ENCODE results near the gene ISX.

The ISX gene

GRCh38 chr22:35128637-35129036 is 62.7 kb downstream of the ISX start:
- ATAC-seq (ENCODE audit: low read depth) (no peak), DNase-seq (ENCODE audit: low spot score) (no peak)
- Histone ChIP-seq H3K4me3 (ENCODE audit: severe bottlenecking) (no peak overlapping the region), H3K4me1 (ENCODE audit: insufficient read depth, poor library complexity, severe bottlenecking) (no peaks in the 10 kb centered on the region), H3K27me3 (ENCODE audit: insufficient read depth, poor library complexity, severe bottlenecking) (no peaks in the 10 kb centered on the region), H3K36me3 (ENCODE audit: low read depth) (no peaks in the 10 kb centered on the region), H3K27ac (ENCODE audit: poor library complexity, severe bottlenecking) (no peak overlapping the region), H3K9me3 (ENCODE audit: severe bottlenecking) (no peaks in the 10 kb centered on the region)
- no peak for TF ChIP-seq CTCF (IDR thresholded peaks at IDR 0.05; ENCODE audit: poor library complexity, severe bottlenecking)

- Histone ChIP-seq H3K4me1 (ENCODE audit: insufficient read depth, poor library complexity, severe bottlenecking) (no peaks in the 10 kb centered on the region), H3K36me3 (ENCODE audit: low read depth) (no peaks in the 10 kb centered on the region), H3K27me3 (ENCODE audit: insufficient read depth, poor library complexity, severe bottlenecking) (no peaks in the 10 kb centered on the region), H3K4me3 (ENCODE audit: severe bottlenecking) (no peak overlapping the region), H3K9me3 (ENCODE audit: severe bottlenecking) (no peaks in the 10 kb centered on the region), H3K27ac (ENCODE audit: poor library complexity, severe bottlenecking) (no peak overlapping the region)
- no peak for ATAC-seq (ENCODE audit: low read depth)
- no peak for TF ChIP-seq CTCF (IDR thresholded peaks at IDR 0.05; ENCODE audit: poor library complexity, severe bottlenecking)
- DNase-seq (ENCODE audit: low spot score), result no peak
Measured at GRCh38 chr22:35131525-35132000, 65.6 kb downstream of the ISX start.

- ATAC-seq (ENCODE audit: low read depth) (no peak), DNase-seq (ENCODE audit: low spot score) (no peak)
- H3K27me3 ChIP-seq (ENCODE audit: insufficient read depth, poor library complexity, severe bottlenecking), result no peaks in the 10 kb centered on the region
- H3K27ac ChIP-seq (ENCODE audit: poor library complexity, severe bottlenecking), result no peak overlapping the region
- TF ChIP-seq CTCF (IDR thresholded peaks at IDR 0.05; ENCODE audit: poor library complexity, severe bottlenecking), result no peak
- H3K4me3 ChIP-seq (ENCODE audit: severe bottlenecking), result no peak overlapping the region
- H3K4me1 ChIP-seq (ENCODE audit: insufficient read depth, poor library complexity, severe bottlenecking), result no peaks in the 10 kb centered on the region
- no peaks in the 10 kb centered on the region for H3K9me3 ChIP-seq (ENCODE audit: severe bottlenecking)
- H3K36me3 ChIP-seq (ENCODE audit: low read depth), result no peaks in the 10 kb centered on the region
Measured at GRCh38 chr22:35132568-35132967, 66.6 kb downstream of the ISX start.

- no peak for ATAC-seq (ENCODE audit: low read depth)
- H3K4me1 ChIP-seq (ENCODE audit: insufficient read depth, poor library complexity, severe bottlenecking), result no peaks in the 10 kb centered on the region
- H3K9me3 ChIP-seq (ENCODE audit: severe bottlenecking), result no peaks in the 10 kb centered on the region
- no peak overlapping the region for H3K27ac ChIP-seq (ENCODE audit: poor library complexity, severe bottlenecking)
- no peak overlapping the region for H3K4me3 ChIP-seq (ENCODE audit: severe bottlenecking)
- no peak for TF ChIP-seq CTCF (IDR thresholded peaks at IDR 0.05; ENCODE audit: poor library complexity, severe bottlenecking)
- no peaks in the 10 kb centered on the region for H3K27me3 ChIP-seq (ENCODE audit: insufficient read depth, poor library complexity, severe bottlenecking)
- DNase-seq (ENCODE audit: low spot score), result no peak
- no peaks in the 10 kb centered on the region for H3K36me3 ChIP-seq (ENCODE audit: low read depth)
Measured at GRCh38 chr22:35133702-35134380, 67.9 kb downstream of the ISX start.

- Histone ChIP-seq H3K27ac (ENCODE audit: poor library complexity, severe bottlenecking) (no peak overlapping the region), H3K27me3 (ENCODE audit: insufficient read depth, poor library complexity, severe bottlenecking) (no peaks in the 10 kb centered on the region), H3K4me1 (ENCODE audit: insufficient read depth, poor library complexity, severe bottlenecking) (no peaks in the 10 kb centered on the region), H3K4me3 (ENCODE audit: severe bottlenecking) (no peak overlapping the region), H3K9me3 (ENCODE audit: severe bottlenecking) (no peaks in the 10 kb centered on the region), H3K36me3 (ENCODE audit: low read depth) (no peaks in the 10 kb centered on the region)
- TF ChIP-seq CTCF (IDR thresholded peaks at IDR 0.05; ENCODE audit: poor library complexity, severe bottlenecking), result no peak
- no peak for ATAC-seq (ENCODE audit: low read depth)
- DNase-seq (ENCODE audit: low spot score), result no peak
Measured at GRCh38 chr22:35134637-35135036, 68.7 kb downstream of the ISX start.

Data from RWPE2 (cell line).